Hematopoietic multipotent progenitor cell (in vitro differentiated cells): ENCODE data around the gene ARHGAP33. TPM values are rescaled to one million over a fixed set of nuclear protein-coding genes. Genes with fewer than 3 reads are reported as not detected.
A peak's percentile ranks its signal among the peaks of the same experiment; 100 is the strongest.

ENCODE experiments used
- DNase-seq, 3 donors: peaks; one replicate each; pipeline ENCODE4 v3.0.0-alpha.2; 2011 to 2015; ENCODE audit warnings: low read depth in 2 of 3, low spot score in 2 of 3
- total RNA-seq: library from RNA; depleted of rRNA; stranded (reverse); fragments of >200 nt; gene quantifications from one replicate; pipeline ENCODE4 v1.2.3, GENCODE V29; 2012

The ARHGAP33 gene
- total RNA-seq, 1 donor: 37.2 TPM

- no peak for DNase-seq
These were observed 35.3 kb upstream of the ARHGAP33 start for GRCh38 chr19:35740108-35740422.

- DNase-seq: peak; percentile 70 to 97 (median 95)
These were observed 34.8 kb upstream of the ARHGAP33 start for GRCh38 chr19:35740423-35741202.

GRCh38 chr19:35741203-35741515 lies 34.2 kb upstream of the ARHGAP33 start:
- peak in 2 of 3 donors; percentile 39 to 54 for DNase-seq

GRCh38 chr19:35742121-35742724 lies 33.1 kb upstream of the ARHGAP33 start, which contains the start of gene IGFLR1:
TSS of gene IGFLR1 (minus strand) at chr19:35742452. CDS start at chr19:35741180, 1,272 bp downstream.
- DNase-seq: peak in 2 of 3 donors; percentile 83 to 87

GRCh38 chr19:35743640-35744429 lies 31.5 kb upstream of the ARHGAP33 start:
- DNase-seq: no peak

- peak; percentile 84 to 98 (median 95) for DNase-seq
These were observed 30.7 kb upstream of the ARHGAP33 start for GRCh38 chr19:35744430-35745327.

GRCh38 chr19:35745328-35746086 lies 29.9 kb upstream of the ARHGAP33 start, which contains the start of the genes PSENEN and U2AF1L4:
TSS of gene PSENEN (plus strand) at chr19:35745651. CDS start at chr19:35745931, 280 bp downstream.
TSS of gene U2AF1L4 (minus strand) at chr19:35745418. CDS start at chr19:35745391, 27 bp downstream.
- peak; percentile 97 to 100 (median 100) for DNase-seq

GRCh38 chr19:35746087-35746462 lies 29.3 kb upstream of the ARHGAP33 start:
- no peak for DNase-seq

- DNase-seq: no peak
These were observed 28.8 kb upstream of the ARHGAP33 start for GRCh38 chr19:35746531-35746930.

GRCh38 chr19:35748106-35749020 lies 27.0 kb upstream of the ARHGAP33 start, which contains the start of gene LIN37:
TSS of gene LIN37 (plus strand) at chr19:35748576. CDS start at chr19:35748725, 149 bp downstream.
- peak; percentile 95 to 100 (median 99) for DNase-seq

GRCh38 chr19:35750167-35750566 lies 25.2 kb upstream of the ARHGAP33 start:
- DNase-seq: no peak

- no peak for DNase-seq
These were observed 23.3 kb upstream of the ARHGAP33 start for GRCh38 chr19:35751839-35752745.

GRCh38 chr19:35752746-35753350 lies 22.5 kb upstream of the ARHGAP33 start:
- DNase-seq: no peak

GRCh38 chr19:35753634-35754369 lies 21.6 kb upstream of the ARHGAP33 start:
- no peak for DNase-seq

GRCh38 chr19:35754370-35755130 lies 20.8 kb upstream of the ARHGAP33 start:
- no peak for DNase-seq

- no peak for DNase-seq
These were observed 20.2 kb upstream of the ARHGAP33 start for GRCh38 chr19:35755131-35755549.
